ENCODE data around the gene GPS1.

GPS1 gene

GRCh38 chr17:82081546-82081945 lies 29.8 kb downstream of the GPS1 start:
- no peak for DNase-seq

DNA sequence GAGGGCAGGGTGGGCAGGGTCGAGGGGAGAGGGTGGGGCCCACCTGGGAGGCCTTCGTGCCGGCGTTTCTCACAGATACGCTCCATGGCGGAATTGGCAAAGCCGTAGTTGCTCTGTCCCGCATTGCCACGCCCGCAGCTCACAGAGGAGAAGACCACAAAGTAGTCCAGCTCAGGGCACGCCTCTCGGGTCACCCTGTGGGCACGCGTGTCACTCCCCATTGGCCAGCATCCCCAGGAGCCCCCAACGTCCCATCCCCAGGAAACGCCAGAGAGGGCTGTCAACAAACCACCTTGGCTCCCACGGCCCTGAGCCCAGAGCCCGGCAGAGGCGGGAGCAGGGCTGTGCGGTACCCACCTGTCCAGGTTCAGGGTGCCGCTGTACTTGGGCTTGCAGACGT lies 30.3 kb downstream of the GPS1 start:
- no peak for DNase-seq

DNA sequence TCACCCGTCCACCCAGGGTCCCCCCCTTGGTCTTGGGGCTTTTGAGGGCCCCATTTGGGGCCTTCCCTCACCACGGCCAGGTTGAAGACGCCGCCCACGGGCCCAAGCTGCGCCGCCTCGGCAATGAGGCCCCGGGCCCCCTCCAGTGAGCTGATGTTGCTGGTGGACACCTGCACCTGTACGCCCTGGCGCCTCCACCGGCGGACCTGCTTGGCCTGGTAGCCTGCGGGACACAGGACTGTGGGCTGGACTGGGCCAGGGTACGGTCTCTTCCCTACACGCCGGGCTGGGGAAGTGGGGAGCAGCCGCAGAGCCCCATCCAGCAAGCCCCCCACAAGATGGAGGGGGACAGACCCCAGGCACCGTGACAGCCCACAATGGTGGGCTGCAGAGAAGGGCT lies 30.8 kb downstream of the GPS1 start:
- DNase-seq, result no peak

- no peak for DNase-seq
Observed at GRCh38 chr17:82083009-82083408, 31.3 kb downstream of the GPS1 start.

GRCh38 chr17:82083533-82084359 lies 32.0 kb downstream of the GPS1 start:
- no peak for DNase-seq

DNA sequence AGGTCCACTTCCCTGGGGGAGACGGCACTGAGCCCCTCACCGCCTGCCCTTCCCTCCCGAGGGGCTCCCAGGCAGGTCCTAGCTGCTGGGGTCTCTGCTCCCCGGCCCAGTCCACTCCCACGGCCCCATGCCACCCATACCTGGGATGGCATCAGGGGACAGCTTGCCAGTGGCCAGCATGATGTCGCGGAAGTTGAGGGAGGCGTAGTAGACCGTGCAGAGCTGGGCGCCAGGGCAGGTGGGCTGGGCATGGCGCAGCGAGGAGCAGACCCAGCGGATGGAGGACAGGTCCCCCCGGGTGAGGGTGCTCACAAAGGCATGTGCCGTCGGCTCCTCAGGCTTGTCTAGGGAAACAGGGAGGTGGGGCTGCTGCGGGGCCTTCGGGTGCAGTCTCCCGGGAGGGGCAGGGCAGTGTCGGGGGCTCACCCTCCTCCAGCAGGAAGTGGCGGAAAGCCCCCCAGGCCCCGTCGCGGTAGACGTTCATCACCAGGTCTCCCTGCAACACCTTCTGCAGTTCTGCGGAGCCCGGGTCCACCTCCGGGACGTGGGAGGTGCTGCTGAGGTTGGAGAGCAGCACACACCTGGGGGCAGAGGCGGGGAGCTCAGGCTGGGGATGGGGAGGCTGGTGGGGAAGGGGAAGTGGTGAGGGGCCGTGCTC lies 32.8 kb downstream of the GPS1 start:
- no peak for DNase-seq

DNA sequence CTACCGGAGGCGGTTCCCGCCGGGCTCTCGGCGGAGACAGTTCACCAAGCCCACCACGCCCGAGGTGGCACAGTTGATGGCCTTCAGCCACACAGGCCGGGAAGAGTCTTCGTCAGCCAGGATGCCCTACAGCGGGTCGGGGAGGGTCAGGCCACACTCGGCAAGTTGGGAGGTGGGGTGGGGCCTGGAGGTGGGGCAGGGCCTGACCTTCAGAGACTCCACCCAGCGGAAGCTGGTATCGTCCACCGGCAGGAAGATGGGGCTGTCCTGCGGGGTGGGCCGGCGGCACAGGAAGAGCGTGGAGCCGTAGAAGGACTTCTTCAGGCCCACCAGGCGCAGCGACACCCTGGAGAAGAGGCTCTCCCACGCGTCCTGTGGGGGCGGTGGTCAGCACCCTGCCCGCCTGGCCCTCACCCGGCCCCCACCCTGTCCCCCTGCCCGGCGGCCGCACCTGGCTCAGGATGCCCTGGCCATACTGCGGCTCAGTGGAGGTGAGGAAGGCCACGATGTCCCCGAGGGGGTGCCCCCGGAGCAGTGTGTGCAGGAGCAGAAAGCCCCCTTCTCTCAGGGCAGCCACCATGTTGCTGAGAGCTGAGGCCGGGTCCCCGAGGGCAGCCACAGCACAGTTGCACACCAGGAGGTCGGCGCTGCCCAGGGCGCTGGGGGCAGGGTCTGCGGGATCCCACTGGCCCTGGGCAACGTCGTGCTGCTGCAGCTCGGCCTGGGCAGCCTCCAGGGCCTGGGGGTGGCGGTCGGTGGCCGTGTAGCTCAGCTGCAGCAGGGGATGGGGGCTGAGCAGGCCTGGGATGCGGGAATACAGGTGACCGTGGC lies 33.5 kb downstream of the GPS1 start:
- no peak for DNase-seq

DNA sequence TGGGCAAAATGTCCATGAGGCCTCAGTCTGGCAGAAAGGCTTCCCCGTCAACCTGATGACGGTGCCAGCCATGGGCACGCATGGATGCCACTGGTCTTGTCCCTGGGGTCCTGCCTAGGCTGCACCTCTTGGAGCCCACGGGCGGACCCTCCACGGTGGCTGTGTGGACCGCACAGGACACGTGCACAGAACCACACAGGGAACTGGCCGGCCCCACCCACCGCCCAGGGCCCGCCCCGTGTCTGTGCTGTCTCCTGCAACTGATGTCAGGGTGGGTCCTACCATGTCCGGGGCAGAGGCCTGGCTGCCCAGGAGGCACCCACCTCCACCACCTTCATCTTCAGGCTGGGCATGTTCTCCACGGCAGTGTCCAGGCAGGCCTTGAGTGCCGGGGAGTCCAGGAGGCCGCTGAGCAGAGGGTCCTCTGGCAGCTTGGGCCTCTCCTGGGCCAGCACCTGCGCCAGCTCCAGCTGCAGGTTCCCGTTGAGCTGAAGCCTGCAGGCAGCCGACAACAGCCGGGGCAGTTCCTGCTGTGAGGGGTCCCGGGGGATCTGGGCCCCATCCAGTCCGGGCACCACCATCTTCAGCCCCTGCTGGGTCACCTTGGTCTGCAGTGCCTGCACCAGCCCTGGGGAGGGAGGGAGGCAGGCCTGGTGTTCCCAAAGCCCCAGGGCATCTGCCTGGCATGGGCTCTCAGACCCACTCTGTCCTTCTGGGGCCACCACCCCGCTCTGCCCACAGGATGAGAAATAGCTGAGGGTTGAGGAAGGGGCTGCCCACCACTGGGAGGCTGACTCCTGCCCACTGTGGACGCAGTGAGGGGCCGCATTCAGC lies 34.5 kb downstream of the GPS1 start:
- DNase-seq, result no peak

DNA sequence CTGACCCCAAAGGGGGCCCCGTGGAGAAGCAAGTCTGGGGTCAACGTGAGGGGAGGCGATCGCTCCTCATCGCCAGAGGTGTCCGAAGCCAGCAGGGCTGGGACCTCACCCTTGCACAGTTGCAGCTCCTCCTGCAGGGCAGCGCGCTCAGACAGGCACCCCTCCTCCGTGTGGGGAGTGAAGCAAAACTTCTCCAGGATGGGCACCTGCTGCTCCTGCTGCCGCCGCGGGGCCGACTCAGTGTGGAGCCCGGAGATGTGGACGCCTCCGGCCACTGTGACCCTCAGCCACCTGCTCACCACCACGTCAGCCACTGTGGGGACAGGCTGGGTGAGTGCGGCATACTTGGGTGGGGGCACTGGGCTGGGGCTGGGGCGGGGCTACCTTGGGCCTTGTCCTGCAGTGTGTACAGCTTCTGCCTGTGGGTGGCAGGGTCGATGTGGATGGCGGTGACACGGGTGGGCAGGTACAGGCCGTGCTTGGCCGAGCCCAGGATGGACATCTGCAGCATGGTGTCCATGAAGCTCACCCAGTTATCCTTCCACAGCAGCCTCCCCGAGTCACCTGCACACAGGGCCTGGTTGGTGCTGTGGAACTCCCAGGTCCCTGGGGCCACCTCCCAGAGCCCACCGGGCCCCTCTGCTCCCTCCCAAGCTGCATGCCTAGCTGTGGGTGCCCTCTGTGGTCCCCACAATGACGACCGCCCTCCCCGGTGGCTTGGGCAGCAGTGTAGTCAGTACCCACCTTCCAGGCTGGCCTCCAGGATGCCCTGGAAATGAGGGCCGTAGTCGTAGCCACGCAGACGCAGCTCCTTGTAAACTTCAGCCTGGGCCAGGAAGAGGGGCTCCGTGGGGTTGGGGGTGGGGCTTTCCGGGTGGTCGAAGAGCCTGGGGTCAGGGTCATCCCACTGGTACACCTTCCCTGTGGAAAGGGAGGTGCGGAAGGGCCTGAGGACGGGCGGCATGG lies 35.5 kb downstream of the GPS1 start:
- no peak for DNase-seq

GRCh38 chr17:82087961-82088837 lies 36.5 kb downstream of the GPS1 start:
- DNase-seq, result no peak

DNA sequence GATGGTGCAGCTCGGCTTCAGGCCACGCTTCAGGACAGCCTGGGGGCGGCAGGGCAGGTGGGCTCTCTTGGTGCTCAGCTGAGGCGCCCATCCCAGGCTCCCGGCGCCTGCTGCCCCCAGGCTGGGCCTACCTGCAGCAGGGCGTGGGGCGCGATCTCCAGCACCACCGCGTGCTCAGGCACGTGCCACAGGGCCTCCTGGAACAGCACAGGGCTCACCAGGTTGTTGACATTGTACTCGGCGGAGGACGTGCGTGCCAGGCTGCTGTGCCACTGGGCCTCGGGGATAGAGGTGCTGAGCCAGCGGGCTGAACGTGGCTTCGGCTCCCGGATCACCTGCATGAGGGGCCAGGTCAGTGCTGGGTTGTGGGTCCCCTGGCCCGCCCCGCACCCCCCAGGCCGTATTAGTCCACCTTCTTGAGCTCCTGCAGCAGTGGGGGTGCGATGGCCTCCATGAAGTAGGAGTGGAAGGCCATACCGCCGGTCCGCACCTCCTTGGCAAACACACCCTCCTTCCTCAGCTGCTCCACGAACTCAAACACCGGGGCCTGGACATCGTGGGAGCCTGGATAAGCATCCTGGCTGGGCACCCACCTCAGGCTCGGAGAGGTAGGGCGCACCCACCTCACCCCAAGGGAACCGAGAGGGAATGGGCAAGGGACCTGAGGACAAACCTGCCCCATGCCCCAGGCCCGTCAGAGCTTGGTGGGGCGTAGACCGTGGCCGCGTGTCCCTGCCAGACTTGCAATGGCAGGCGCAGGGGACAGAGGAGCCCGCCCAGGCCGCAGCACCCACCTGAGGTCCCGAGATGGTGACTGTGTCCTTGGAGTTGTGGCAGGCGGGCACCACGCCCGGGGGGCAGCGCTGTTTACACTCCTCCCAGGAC lies 37.4 kb downstream of the GPS1 start:
- DNase-seq, result no peak

DNA sequence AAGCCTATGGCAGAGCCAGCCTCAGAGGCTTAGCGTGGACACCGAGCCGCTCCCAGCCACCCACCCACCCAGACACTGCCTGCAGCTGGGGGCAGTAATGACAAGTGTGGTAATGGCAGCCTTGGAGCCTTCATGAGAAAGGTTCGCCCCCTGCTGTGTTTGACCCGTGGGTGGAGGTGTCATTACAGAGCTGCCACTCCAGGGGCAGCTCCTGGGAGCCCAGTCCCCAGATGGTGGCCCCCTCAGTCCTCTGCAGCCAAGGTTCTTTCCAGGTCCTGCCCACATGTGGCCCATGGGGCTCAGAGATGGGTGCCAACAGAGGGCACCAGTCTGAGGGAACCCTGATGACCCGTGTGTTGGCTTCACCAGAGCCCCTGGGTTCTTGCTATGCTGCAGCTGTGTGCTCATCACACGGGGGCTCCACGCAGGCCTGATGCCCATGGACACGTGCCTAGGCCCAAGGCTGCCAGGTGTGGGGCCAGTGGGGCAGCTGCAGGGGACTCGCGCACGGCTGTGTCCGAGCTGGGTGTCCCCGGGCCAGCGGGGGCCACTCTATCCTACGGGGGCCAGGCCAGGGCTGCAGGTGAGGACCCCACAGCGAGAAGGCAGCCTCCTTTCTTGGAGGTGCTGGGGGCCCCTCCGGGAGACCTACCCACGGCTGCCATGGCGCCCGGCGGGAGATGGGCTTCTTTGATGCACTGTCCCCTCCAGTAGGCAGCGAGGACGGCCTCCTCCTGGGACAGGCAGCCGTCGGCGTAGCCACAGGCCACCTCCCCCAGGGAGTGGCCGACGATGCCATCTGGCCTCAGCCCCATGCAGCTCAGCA lies 38.2 kb downstream of the GPS1 start:
- DNase-seq, result no peak

DNA sequence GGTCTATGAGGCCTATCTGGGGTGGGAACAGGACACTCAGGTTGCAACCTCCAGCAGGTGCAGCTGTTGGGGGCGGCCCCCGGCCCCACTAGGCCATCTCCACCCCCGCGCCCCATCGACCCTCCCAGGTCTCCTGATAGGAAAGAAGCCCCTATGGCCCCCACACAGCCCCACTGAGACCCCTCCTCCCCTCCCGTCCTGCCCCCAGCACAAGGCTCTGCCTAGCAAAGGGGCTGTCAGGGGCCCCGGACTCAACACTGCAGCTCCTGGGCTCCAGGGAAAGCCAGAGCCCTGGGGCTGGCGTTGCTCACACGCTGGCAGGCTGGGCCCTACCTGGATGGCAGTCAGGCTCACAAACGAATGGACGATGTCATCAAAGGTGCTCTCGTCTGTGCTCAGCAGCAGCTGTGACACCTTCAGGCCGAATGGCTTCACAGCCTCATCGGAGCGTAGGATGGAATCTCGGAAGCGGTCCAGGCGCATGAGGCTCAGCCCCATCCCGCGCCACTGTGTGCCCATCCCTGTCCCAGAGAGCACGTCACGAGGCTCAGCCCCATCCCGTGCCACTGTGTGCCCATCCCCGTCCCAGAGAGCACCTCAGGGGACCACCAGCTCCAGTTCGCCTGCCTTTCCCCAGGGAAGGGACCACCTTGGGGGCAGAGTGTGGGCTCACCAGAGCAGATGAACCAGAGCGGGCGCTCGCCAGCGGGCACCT lies 39.0 kb downstream of the GPS1 start:
- DNase-seq, result no peak

GRCh38 chr17:82091264-82092066 lies 39.8 kb downstream of the GPS1 start:
- no peak for DNase-seq

GRCh38 chr17:82092094-82092586 lies 40.4 kb downstream of the GPS1 start:
- DNase-seq, result no peak

GRCh38 chr17:82092628-82092994 lies 40.9 kb downstream of the GPS1 start:
- no peak for DNase-seq

All from CD4-positive, alpha-beta T cell treated with Interferon gamma for 1 hour (primary cell).